Panc1 (cell line): Measurements from ENCODE around the gene SERF1A. TPM values are rescaled to one million over a fixed set of nuclear protein-coding genes. Genes with fewer than 3 reads are reported as not detected.
"Not testable (repeated sequence)": the region's sequence is repeated elsewhere in the genome, so short reads cannot be mapped to it uniquely, and the experiment has no call there.

Experiments
- ATAC-seq: fragments of 200-7000 bp; cut with Tn5 transposase; 2 replicates; pipeline ENCODE4 v1.9.1; 2020; ENCODE audit warnings: mild to moderate bottlenecking, moderate library complexity
- Bru-seq: library from RNA; stranded (reverse); fragments of 400-500 nt; gene quantifications from one replicate; lab custom pipeline; 2021; lab: Mats Ljungman, UMichigan
- BruChase-seq, 2 experiments: library from RNA; stranded (reverse); fragments of 400-500 nt; gene quantifications; one replicate each; lab custom pipeline; 2021; lab: Mats Ljungman, UMichigan
- BruUV-seq: library from RNA; stranded (reverse); fragments of 400-500 nt; replicated peaks from 2 replicates; lab custom pipeline; 2021; lab: Mats Ljungman, UMichigan
- CTCF ChIA-PET: fragments of 300-600 bp; sonication (Branson Sonifier 250); formaldehyde crosslinking; loops from one replicate; lab custom pipeline; 2022; ENCODE audit warnings: antibody characterized with exemption; lab: Charles Lee
- POLR2A ChIA-PET: fragments of 300-600 bp; sonication (Branson Sonifier 250); formaldehyde crosslinking; loops from one replicate; lab custom pipeline; 2022; ENCODE audit warnings: antibody characterized with exemption; lab: Charles Lee
- DNase-seq: peaks from one replicate; pipeline ENCODE4 v3.0.0-alpha.2; 2010; ENCODE audit warnings: low read depth, low spot score
- H3K27ac ChIP-seq: 2 replicates; pipeline ENCODE4 v1.5.1; 2011; ENCODE audit warnings: mild to moderate bottlenecking, low read length, inconsistent platforms
- H3K27me3 ChIP-seq: fragments of 200-500 bp; sonication (Bioruptor generic); 2 replicates; pipeline ENCODE4 v1.6.0; 2014; ENCODE audit warnings: low read length, inconsistent platforms; ENCODE audit not compliant: control insufficient read depth, insufficient read depth
- H3K36me3 ChIP-seq: fragments of 200-500 bp; sonication (Bioruptor generic); 2 replicates; pipeline ENCODE4 v1.5.1; 2014; ENCODE audit warnings: inconsistent platforms, mild to moderate bottlenecking, low read length, moderate library complexity; ENCODE audit not compliant: control insufficient read depth, insufficient read depth
- H3K4me1 ChIP-seq: 2 replicates; pipeline ENCODE4 v1.5.1; 2011; ENCODE audit warnings: inconsistent platforms, mild to moderate bottlenecking, low read length, moderate library complexity; ENCODE audit not compliant: control insufficient read depth, insufficient read depth
- H3K4me3 ChIP-seq, 2 experiments: 2 replicates each; pipeline ENCODE4 v1.5.1; 2011 to 2012; ENCODE audit warnings: low read depth in 2 of 2, low read length in 2 of 2, mild to moderate bottlenecking in 2 of 2, inconsistent platforms in 1 of 2, moderate library complexity in 1 of 2
- H3K9me3 ChIP-seq: fragments of 200-500 bp; sonication (Bioruptor generic); 2 replicates; pipeline ENCODE4 v1.5.1; 2014; ENCODE audit warnings: low read depth, mild to moderate bottlenecking, inconsistent platforms, low read length, moderate library complexity; ENCODE audit not compliant: control insufficient read depth, insufficient read depth
- in situ Hi-C: cut with HindIII; loops from 2 replicates; pipeline ENCODE4 v1.10.0; 2016; ENCODE audit warnings: low sequenced_read_pairs, low pct_unique_long_range_greater_than_20kb
- intact Hi-C: fragments of 100-400 bp; cut with micrococcal nuclease; formaldehyde crosslinking; loops from one replicate; pipeline ENCODE4 v1.10.0; 2022; ENCODE audit not compliant: unreplicated experiment
- long read RNA-seq: library from polyadenylated mRNA; unstranded; transcript quantifications from one replicate; pipeline ENCODE4 v2.0.0, GENCODE V29; 2021; ENCODE audit not compliant: unreplicated experiment
- polyA plus RNA-seq: library from polyadenylated mRNA; unstranded; fragments of >200 nt; gene quantifications from one replicate; pipeline ENCODE4 v1.2.1, GENCODE V29; 2012; ENCODE audit warnings: missing spikeins; ENCODE audit not compliant: insufficient read length
- total RNA-seq: library from RNA; stranded (reverse); gene quantifications from one replicate; pipeline ENCODE4 v1.2.1, GENCODE V29; 2021; ENCODE audit not compliant: unreplicated experiment

Gene SERF1A
- total RNA-seq (5.1 TPM), Bru-seq, nascent RNA (percentile 25 among the genes with signal in this experiment), BruChase-seq, experiment 1, labeled RNA remaining after a 2-hour chase (percentile 24 among the genes with signal in this experiment), BruChase-seq, experiment 2, labeled RNA remaining after a 6-hour chase (percentile 24 among the genes with signal in this experiment)
- polyA plus RNA-seq: 60.3 TPM
- long read RNA-seq, transcript SERF1A-201 (3 exons, 963 nt): major isoform, 22 of 27 reads
- long read RNA-seq, partial matches to known transcripts: 0 of 27 reads
- long read RNA-seq, other reads (novel, unspliced or antisense): 2 of 27 reads

DNA sequence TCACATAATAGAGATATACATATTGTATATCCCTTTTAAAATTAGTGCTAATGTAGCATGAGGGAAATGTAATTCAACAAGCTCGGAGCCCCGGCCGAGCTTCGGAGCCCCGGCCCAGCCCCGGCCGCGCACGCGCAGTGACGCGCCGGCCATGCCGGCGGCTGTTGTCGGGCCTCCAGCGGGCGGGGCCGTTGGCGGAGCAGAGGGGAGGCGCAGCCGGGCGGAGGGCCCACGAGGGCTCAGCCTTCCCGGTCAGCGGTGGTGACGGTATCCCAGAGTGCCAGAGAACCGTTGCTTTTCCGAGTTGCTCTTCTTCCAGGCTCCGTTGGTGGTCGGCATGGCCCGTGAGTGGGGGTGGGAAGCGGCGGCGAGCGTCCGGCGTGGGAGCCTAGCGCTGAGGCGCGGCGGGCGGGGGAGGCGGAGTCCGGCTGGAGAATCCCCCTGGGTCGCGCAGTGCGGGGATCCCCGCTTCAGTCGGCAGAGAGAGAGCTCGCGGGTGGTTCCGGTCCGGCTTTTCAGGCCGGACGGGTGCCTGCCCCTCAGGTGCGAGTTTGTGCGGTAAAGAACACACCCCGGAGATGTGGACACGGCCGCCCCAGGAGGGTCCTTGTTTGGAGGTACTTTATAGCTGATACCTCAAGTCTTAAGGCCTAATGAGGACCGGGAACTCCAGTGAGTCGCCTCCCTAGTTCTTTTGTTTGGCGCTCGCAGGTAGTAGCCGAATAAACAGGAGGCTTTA is at the start of gene SERF1A:
Gene SERF1A, plus strand, starts transcription at position 137 of the 739 bp plus-strand sequence. Its CDS starts 201 bp downstream, at position 338.
- BruUV-seq, H3K9me3 ChIP-seq, CTCF ChIA-PET, H3K4me1 ChIP-seq, intact Hi-C loops, H3K27me3 ChIP-seq, DNase-seq, in situ Hi-C loops, H3K4me3 ChIP-seq, H3K27ac ChIP-seq, H3K36me3 ChIP-seq, POLR2A ChIA-PET: not testable (repeated sequence)
- ATAC-seq: peak; percentile 95

DNA sequence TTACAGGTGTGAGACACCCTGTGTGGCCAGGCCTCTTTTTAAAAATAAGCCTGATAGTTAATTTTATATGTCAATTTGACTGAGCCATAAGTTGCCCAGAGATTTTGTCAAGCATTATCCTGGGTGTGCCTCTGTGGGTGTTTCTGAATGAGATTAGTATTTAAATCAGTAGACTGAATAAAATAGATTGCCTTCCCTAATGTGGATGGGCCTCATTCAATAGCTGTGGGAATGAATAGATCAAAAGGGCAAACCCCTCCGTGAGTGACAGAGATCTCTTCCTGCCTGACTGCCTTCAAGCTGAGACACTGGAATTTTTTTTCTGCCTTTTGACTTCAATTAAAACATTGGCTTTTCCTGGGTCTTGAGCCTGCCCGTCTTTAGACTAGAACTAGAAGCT is 33.7 kb upstream of the SERF1A start:
- H3K9me3 ChIP-seq, H3K4me3 ChIP-seq, H3K36me3 ChIP-seq, BruUV-seq, CTCF ChIA-PET, in situ Hi-C loops, DNase-seq, ATAC-seq, H3K27me3 ChIP-seq, intact Hi-C loops, POLR2A ChIA-PET, H3K4me1 ChIP-seq, H3K27ac ChIP-seq: not testable (repeated sequence)

DNA sequence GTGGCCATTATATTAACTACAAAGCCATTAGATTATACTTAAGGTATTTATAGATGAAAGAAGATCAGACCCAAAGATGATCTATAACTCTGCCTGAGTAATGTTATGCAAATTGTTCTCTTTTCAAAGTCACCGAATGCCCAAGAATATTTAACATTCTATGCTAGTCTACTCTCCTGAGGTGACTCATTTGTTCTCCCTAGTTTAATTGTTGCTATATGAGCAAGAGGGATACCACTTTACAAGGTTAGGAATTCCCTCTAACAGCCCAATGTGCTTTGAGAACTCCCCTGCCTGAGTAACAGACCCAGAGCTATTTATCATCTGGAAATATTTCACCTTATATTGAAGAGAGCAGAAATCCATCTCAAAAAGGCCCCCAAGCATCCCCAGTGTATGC is 29.8 kb upstream of the SERF1A start:
- H3K4me1 ChIP-seq, ATAC-seq, POLR2A ChIA-PET, H3K36me3 ChIP-seq, H3K4me3 ChIP-seq, H3K9me3 ChIP-seq, in situ Hi-C loops, intact Hi-C loops, CTCF ChIA-PET, DNase-seq, H3K27me3 ChIP-seq, H3K27ac ChIP-seq: not testable (repeated sequence)
- TSS peak; percentile 60 for BruUV-seq

DNA sequence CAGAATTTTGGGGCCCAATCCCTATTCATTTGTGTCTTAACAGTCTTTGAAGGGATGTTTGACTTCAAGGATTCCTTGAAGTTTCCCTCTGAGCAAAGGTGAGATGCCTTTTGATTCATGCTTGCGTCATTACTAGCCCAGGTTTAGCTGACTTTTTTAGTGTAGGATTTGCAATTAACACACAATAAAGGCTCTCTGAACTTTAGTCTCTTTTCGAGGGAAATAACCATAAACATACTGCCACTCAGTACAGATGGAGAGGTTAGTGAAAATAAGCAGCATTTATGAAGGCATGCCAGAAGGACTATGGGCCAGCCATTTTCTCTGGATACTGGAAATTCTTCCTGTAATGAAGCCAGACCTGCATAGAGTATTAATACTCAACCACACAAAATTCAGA is 4.4 kb upstream of the SERF1A start:
- DNase-seq, POLR2A ChIA-PET, H3K36me3 ChIP-seq, BruUV-seq, in situ Hi-C loops, H3K9me3 ChIP-seq, CTCF ChIA-PET, H3K27me3 ChIP-seq, H3K4me1 ChIP-seq, H3K4me3 ChIP-seq, ATAC-seq, intact Hi-C loops, H3K27ac ChIP-seq: not testable (repeated sequence)

DNA sequence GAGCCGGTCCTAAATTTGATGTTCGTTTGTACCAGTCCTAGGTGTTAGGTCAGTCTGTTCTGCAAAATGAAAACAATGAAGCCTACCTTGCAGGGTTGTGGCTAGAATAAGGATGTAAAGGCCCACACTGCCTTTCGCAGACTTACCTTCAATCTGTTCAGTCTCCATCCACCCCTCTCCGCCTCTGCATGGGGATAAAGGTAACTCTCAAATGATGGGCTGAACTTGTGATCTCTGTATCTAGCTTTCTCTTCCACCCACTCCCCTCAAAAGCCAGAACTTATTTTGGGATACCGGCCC is 753 bp downstream of the SERF1A start:
- in situ Hi-C loops, H3K27ac ChIP-seq, DNase-seq, intact Hi-C loops, CTCF ChIA-PET, H3K4me1 ChIP-seq, H3K27me3 ChIP-seq, H3K9me3 ChIP-seq, H3K4me3 ChIP-seq, BruUV-seq, H3K36me3 ChIP-seq, ATAC-seq, POLR2A ChIA-PET: not testable (repeated sequence)

DNA sequence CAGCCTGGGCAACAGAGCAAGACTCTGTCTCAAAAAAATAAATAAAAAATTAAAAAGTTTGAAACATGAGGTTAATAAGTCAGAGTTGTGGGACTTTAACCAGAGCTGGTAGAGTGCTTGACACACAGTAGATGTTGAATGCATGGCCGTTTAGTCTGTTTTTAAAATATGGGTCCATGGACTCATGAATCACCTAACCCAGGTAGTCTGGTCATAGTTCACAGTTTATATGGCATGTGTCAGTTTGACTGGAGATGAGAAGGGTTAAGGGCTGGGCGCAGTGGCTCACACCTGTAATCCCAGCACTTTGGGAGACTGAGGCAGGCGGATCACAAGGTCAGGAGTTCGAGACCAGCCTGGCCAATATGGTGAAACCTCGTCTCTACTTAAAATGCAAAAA is 6.2 kb downstream of the SERF1A start:
- ATAC-seq, BruUV-seq, H3K4me1 ChIP-seq, H3K4me3 ChIP-seq, POLR2A ChIA-PET, H3K36me3 ChIP-seq, DNase-seq, H3K27me3 ChIP-seq, H3K9me3 ChIP-seq, in situ Hi-C loops, CTCF ChIA-PET, intact Hi-C loops, H3K27ac ChIP-seq: not testable (repeated sequence)

DNA sequence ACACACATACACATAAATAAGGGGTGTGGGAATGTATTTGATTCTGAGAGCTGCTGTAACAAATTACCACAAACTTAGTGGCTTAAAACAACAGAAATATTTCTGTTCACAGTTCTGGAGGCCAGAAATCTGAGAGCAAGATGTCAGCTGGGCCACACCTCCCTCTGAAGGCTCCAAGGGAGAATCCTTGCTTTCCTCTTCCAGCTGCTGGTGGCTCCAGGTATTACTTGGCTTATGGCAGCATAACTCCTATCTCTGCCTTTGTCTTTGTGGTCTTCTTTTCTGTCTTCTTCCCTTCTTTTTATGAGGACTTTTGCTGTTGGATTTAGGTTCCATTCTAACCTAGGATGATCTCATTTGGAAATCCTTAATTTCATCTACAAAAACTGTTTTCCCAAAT is 16.4 kb downstream of the SERF1A start:
- H3K9me3 ChIP-seq, BruUV-seq, CTCF ChIA-PET, intact Hi-C loops, DNase-seq, H3K27me3 ChIP-seq, ATAC-seq, H3K36me3 ChIP-seq, H3K27ac ChIP-seq, POLR2A ChIA-PET, in situ Hi-C loops, H3K4me1 ChIP-seq, H3K4me3 ChIP-seq: not testable (repeated sequence)
